ENCODE data around the gene NFKBIA.

NFKBIA gene

DNA sequence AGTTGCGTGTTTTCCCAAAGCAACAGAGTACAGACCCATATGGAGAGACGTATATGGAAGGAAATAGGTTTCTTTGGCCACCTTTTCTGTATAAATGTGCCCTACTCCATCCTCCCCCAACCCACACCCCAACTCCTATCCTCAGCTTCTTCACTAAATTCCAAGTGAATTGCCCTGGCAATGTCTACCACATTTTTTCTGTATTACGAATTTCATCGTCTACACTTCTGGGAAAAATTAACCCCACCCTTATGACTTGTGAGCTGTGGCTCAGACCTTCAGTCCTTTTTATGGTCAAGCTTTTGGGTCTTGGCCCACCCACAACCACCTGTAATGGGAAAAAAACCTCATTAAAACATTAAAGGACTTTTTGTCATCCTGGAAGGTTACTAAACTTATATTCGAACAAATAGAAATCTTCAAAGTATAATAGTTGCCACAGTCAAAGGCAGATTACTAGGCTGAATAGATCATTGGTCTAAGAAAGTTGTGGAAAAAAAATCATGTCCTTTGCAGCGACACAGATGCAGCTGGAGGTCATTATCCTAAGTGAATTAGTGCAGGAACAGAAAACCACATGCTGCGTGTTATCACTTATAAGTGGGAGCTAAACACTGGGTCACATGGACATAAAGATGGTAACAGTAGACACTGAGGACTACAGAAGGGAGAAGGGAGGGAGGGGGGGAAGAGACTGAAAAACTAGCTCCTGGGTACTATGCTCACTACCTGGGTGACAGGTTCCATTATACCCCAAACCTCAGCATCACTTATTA lies 15.7 kb upstream of the NFKBIA start:
- Mint-ChIP-seq H3K36me3 (ENCODE audit: low read depth) (no peaks in the 10 kb centered on the region), H3K27ac (no peak overlapping the region)

DNA sequence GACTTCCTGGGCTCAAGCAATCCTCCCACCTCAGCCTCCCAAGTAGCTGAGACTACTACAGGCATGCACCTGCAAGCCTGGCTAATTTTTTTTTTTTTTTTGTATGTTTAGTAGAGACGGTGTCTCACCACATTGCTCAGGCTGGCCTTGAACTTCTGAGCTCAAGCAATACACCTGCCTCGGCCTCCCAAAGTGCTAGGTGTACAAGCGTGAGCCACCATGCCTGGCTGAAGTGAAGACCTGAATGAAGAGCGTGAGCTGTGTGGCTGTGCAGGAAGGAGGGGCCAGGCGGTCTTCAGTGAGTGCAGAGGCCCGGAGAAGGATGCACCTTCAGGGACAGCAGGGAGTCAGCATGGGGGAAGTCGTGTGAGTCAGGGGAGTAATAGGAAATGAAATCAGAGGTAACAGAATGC lies 14.9 kb upstream of the NFKBIA start:
- peaks cover 7% of the 10 kb centered on the region for H3K9me3 Mint-ChIP-seq
- H3K27me3 Mint-ChIP-seq (ENCODE audit: low read depth, poor library complexity): peaks cover 13% of the 10 kb centered on the region
- no peak overlapping the region for H3K27ac Mint-ChIP-seq
- TF ChIP-seq, protein P1, sequence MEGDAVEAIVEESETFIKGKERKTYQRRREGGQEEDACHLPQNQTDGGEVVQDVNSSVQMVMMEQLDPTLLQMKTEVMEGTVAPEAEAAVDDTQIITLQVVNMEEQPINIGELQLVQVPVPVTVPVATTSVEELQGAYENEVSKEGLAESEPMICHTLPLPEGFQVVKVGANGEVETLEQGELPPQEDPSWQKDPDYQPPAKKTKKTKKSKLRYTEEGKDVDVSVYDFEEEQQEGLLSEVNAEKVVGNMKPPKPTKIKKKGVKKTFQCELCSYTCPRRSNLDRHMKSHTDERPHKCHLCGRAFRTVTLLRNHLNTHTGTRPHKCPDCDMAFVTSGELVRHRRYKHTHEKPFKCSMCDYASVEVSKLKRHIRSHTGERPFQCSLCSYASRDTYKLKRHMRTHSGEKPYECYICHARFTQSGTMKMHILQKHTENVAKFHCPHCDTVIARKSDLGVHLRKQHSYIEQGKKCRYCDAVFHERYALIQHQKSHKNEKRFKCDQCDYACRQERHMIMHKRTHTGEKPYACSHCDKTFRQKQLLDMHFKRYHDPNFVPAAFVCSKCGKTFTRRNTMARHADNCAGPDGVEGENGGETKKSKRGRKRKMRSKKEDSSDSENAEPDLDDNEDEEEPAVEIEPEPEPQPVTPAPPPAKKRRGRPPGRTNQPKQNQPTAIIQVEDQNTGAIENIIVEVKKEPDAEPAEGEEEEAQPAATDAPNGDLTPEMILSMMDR (IDR thresholded peaks at IDR 0.05): no peak
- DNase-seq: no peak
- peaks cover 12% of the 10 kb centered on the region for H3K4me1 Mint-ChIP-seq
- H3K36me3 Mint-ChIP-seq (ENCODE audit: low read depth): no peaks in the 10 kb centered on the region
- no peak overlapping the region for H3K4me3 Mint-ChIP-seq

More for the DNA sequence above, 15.7 kb upstream of the NFKBIA start:
- Mint-ChIP-seq H3K27me3 (ENCODE audit: low read depth, poor library complexity) (peaks cover 13% of the 10 kb centered on the region), H3K4me1 (peaks cover 12% of the 10 kb centered on the region), H3K9me3 (peaks cover 8% of the 10 kb centered on the region), H3K4me3 (no peak overlapping the region)
- no peak for DNase-seq
- TF ChIP-seq, protein P1 (IDR thresholded peaks at IDR 0.05): no peak

DNA sequence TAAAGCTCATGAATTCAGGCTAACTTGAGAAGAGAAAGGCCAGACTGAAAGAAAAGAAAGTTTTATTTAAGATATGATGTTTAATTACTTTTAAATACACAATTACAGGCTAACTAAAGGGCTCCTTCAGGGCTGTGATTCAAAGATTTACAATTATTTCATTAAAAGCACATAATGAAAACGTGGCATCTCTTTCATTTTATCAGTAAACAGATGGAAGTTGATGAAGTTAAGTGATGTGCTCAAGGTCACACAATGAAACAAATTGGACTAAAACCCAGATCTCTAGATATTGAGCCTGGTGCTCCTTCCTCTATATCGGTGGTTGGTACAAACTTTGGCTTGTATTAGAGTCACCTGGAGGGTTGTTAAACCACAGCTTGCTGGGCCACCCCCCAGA lies 13.5 kb upstream of the NFKBIA start:
- Mint-ChIP-seq H3K4me3 (no peak overlapping the region), H3K9me3 (no peaks in the 10 kb centered on the region), H3K4me1 (peaks cover 15% of the 10 kb centered on the region), H3K27ac (no peak overlapping the region), H3K36me3 (ENCODE audit: low read depth) (no peaks in the 10 kb centered on the region), H3K27me3 (ENCODE audit: low read depth, poor library complexity) (peaks cover 13% of the 10 kb centered on the region)
- no peak for DNase-seq
- TF ChIP-seq, protein P1 (IDR thresholded peaks at IDR 0.05): no peak

DNA sequence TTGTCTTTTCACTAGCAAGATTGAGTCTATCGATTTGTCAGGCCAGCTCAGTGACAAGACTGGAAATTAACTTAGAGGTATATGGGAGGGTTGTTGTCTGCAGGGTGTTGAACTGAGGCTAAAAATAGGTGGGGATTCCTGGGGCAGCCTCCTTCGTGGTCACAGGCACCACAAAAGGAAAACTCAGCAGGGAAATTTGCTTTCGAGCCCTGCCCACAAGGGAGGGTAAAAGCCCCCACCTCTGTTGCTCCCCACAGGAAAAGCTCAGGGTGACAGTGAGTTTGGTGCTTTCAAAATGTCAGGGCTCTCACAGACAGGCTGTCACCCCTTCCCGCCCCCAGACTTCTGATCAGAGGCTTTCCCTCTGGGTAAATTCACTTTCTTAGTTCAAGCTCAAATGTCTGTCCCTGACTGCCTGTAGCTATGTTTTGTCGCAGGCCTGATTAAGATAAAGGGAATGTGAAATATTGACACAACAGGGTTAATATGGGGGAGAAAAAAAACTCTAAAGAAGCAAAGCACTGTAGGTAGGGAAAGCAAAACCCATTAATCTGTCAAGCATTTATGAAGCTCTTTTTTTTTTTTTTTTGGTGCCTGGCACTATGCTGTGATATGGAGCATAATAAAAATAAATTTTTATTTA lies 11.7 kb upstream of the NFKBIA start:
- Mint-ChIP-seq H3K36me3 (ENCODE audit: low read depth) (no peaks in the 10 kb centered on the region), H3K9me3 (no peaks in the 10 kb centered on the region), H3K27ac (no peak overlapping the region), H3K4me3 (no peak overlapping the region), H3K27me3 (ENCODE audit: low read depth, poor library complexity) (peaks cover 10% of the 10 kb centered on the region), H3K4me1 (peaks cover 21% of the 10 kb centered on the region)
- no peak for DNase-seq
- TF ChIP-seq, protein P1 (IDR thresholded peaks at IDR 0.05): no peak

DNA sequence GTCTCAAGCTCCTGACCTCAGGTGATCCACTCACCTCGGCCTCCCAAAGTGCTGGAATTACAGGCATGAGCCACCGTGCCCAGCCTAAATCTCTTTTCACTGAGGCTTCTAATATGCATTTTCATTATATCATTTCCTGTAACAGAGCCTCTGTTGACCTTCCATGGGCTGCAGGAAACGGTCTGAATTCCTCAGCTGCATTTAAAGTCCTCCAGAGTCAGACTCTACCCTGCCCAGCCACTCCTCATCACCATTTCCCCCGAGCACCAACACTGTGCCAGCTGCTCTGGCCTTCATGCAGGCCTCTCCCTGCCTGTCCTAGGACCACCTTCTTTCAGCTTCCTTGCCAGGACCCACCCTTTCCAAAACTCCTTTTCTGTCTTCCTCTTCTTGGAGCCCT lies 9.8 kb upstream of the NFKBIA start:
- no peak for DNase-seq
- H3K4me3 Mint-ChIP-seq: no peak overlapping the region
- H3K4me1 Mint-ChIP-seq: peaks cover 21% of the 10 kb centered on the region
- peaks cover 5% of the 10 kb centered on the region for H3K27me3 Mint-ChIP-seq (ENCODE audit: low read depth, poor library complexity)
- H3K9me3 Mint-ChIP-seq: no peaks in the 10 kb centered on the region
- TF ChIP-seq, protein P1 (IDR thresholded peaks at IDR 0.05): no peak
- no peaks in the 10 kb centered on the region for H3K36me3 Mint-ChIP-seq (ENCODE audit: low read depth)
- H3K27ac Mint-ChIP-seq: no peak overlapping the region
